H7 (cell line): Measurements from ENCODE around the gene LRBA. TPM values are rescaled to one million over a fixed set of nuclear protein-coding genes. Genes with fewer than 3 reads are reported as not detected.
"Not testable (repeated sequence)": the region's sequence is repeated elsewhere in the genome, so short reads cannot be mapped to it uniquely, and the experiment has no call there.

Experiments
- DNase-seq: peaks from one replicate; pipeline ENCODE4 v3.0.0; 2012
- H3K27me3 ChIP-seq: 2 replicates; pipeline ENCODE4 v1.6.0; 2011; ENCODE audit warnings: mild to moderate bottlenecking, low read length; ENCODE audit not compliant: control insufficient read depth, insufficient read depth
- H3K36me3 ChIP-seq: replicated peaks from 2 replicates; pipeline ENCODE4 v1.5.1; 2011; ENCODE audit warnings: low read length; ENCODE audit not compliant: control insufficient read depth, insufficient read depth
- H3K4me3 ChIP-seq: 2 replicates; pipeline ENCODE4 v1.5.1; 2011; ENCODE audit warnings: low read depth, mild to moderate bottlenecking, control low read depth, low read length, moderate library complexity; ENCODE audit not compliant: insufficient read depth
- total RNA-seq: library from RNA; depleted of rRNA; stranded (reverse); fragments of >200 nt; shearing (Covaris generic); gene quantifications from 2 replicates; pipeline ENCODE4 v1.2.3, GENCODE V29; 2014

LRBA gene
- total RNA-seq, 1 experiment from 2014 or later = 47.3 TPM

GRCh38 chr4:150543042-150543441, 472.0 kb downstream of the LRBA start:
- no peak overlapping the region for H3K4me3 ChIP-seq
- no peak for DNase-seq
- H3K36me3 ChIP-seq = no peaks in the 10 kb centered on the region
- no peaks in the 10 kb centered on the region for H3K27me3 ChIP-seq

- no peak overlapping the region for H3K4me3 ChIP-seq
- H3K36me3 ChIP-seq = no peaks in the 10 kb centered on the region
- DNase-seq = no peak
- H3K27me3 ChIP-seq = no peaks in the 10 kb centered on the region
These were observed 473.4 kb downstream of the LRBA start for GRCh38 chr4:150541681-150542080.

GRCh38 chr4:150540959-150541360, 474.1 kb downstream of the LRBA start:
- no peaks in the 10 kb centered on the region for H3K36me3 ChIP-seq
- H3K27me3 ChIP-seq = no peaks in the 10 kb centered on the region
- H3K4me3 ChIP-seq = no peak overlapping the region
- no peak for DNase-seq

GRCh38 chr4:150540536-150540935, 474.5 kb downstream of the LRBA start:
- H3K4me3 ChIP-seq = no peak overlapping the region
- no peaks in the 10 kb centered on the region for H3K36me3 ChIP-seq
- no peak for DNase-seq
- H3K27me3 ChIP-seq = no peaks in the 10 kb centered on the region

GRCh38 chr4:150537911-150538310, 477.2 kb downstream of the LRBA start:
- H3K4me3 ChIP-seq, H3K36me3 ChIP-seq, DNase-seq, H3K27me3 ChIP-seq: not testable (repeated sequence)

GRCh38 chr4:150534818-150535217, 480.3 kb downstream of the LRBA start:
- H3K36me3 ChIP-seq = no peaks in the 10 kb centered on the region
- H3K4me3 ChIP-seq = no peak overlapping the region
- no peaks in the 10 kb centered on the region for H3K27me3 ChIP-seq
- DNase-seq = no peak

- H3K27me3 ChIP-seq = no peaks in the 10 kb centered on the region
- H3K4me3 ChIP-seq = no peak overlapping the region
- DNase-seq = no peak
- H3K36me3 ChIP-seq = no peaks in the 10 kb centered on the region
These were observed 481.4 kb downstream of the LRBA start for GRCh38 chr4:150533673-150534072.

GRCh38 chr4:150525321-150525868, 489.7 kb downstream of the LRBA start:
- no peak for DNase-seq
- no peaks in the 10 kb centered on the region for H3K27me3 ChIP-seq
- H3K4me3 ChIP-seq = no peak overlapping the region
- no peaks in the 10 kb centered on the region for H3K36me3 ChIP-seq

GRCh38 chr4:150518559-150518958, 496.5 kb downstream of the LRBA start:
- no peaks in the 10 kb centered on the region for H3K36me3 ChIP-seq
- no peak overlapping the region for H3K4me3 ChIP-seq
- H3K27me3 ChIP-seq = no peaks in the 10 kb centered on the region
- no peak for DNase-seq

- Histone ChIP-seq H3K27me3 (no peaks in the 10 kb centered on the region), H3K36me3 (no peaks in the 10 kb centered on the region), H3K4me3 (no peak overlapping the region)
- DNase-seq = no peak
These were observed 499.9 kb downstream of the LRBA start for GRCh38 chr4:150515135-150515534.

- H3K36me3 ChIP-seq = no peaks in the 10 kb centered on the region
- no peak for DNase-seq
These were observed 500.4 kb downstream of the LRBA start for GRCh38 chr4:150514709-150515108.

GRCh38 chr4:150510176-150510865, 504.8 kb downstream of the LRBA start:
- no peak overlapping the region for H3K4me3 ChIP-seq
- H3K36me3 ChIP-seq = no peaks in the 10 kb centered on the region
- no peaks in the 10 kb centered on the region for H3K27me3 ChIP-seq
- no peak for DNase-seq

More at GRCh38 chr4:150514709-150515108, 500.4 kb downstream of the LRBA start:
- H3K4me3 ChIP-seq = no peak overlapping the region
- H3K27me3 ChIP-seq = no peaks in the 10 kb centered on the region

- H3K27me3 ChIP-seq, H3K36me3 ChIP-seq, DNase-seq, H3K4me3 ChIP-seq: not testable (repeated sequence)
These were observed 507.4 kb downstream of the LRBA start for GRCh38 chr4:150507656-150508055.

GRCh38 chr4:150501983-150502382, 513.1 kb downstream of the LRBA start:
- no peaks in the 10 kb centered on the region for H3K27me3 ChIP-seq
- no peak overlapping the region for H3K4me3 ChIP-seq
- no peaks in the 10 kb centered on the region for H3K36me3 ChIP-seq
- DNase-seq = no peak

GRCh38 chr4:150501009-150501727, 513.9 kb downstream of the LRBA start:
- no peak overlapping the region for H3K4me3 ChIP-seq
- no peaks in the 10 kb centered on the region for H3K36me3 ChIP-seq
- no peaks in the 10 kb centered on the region for H3K27me3 ChIP-seq
- no peak for DNase-seq
